GM11168 (cell line): ENCODE results near the gene CAMP.
"Not testable (repeated sequence)": the region's sequence is repeated elsewhere in the genome, so short reads cannot be mapped to it uniquely, and the experiment has no call there.

Source experiments
- in situ Hi-C: fragments of 300-500 bp; cut with MboI; formaldehyde crosslinking; loops from one replicate; pipeline ENCODE4 v1.12.0; 2022; ENCODE audit warnings: low sequenced_read_pairs; ENCODE audit not compliant: unreplicated experiment

CAMP gene, protein sequence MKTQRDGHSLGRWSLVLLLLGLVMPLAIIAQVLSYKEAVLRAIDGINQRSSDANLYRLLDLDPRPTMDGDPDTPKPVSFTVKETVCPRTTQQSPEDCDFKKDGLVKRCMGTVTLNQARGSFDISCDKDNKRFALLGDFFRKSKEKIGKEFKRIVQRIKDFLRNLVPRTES

DNA sequence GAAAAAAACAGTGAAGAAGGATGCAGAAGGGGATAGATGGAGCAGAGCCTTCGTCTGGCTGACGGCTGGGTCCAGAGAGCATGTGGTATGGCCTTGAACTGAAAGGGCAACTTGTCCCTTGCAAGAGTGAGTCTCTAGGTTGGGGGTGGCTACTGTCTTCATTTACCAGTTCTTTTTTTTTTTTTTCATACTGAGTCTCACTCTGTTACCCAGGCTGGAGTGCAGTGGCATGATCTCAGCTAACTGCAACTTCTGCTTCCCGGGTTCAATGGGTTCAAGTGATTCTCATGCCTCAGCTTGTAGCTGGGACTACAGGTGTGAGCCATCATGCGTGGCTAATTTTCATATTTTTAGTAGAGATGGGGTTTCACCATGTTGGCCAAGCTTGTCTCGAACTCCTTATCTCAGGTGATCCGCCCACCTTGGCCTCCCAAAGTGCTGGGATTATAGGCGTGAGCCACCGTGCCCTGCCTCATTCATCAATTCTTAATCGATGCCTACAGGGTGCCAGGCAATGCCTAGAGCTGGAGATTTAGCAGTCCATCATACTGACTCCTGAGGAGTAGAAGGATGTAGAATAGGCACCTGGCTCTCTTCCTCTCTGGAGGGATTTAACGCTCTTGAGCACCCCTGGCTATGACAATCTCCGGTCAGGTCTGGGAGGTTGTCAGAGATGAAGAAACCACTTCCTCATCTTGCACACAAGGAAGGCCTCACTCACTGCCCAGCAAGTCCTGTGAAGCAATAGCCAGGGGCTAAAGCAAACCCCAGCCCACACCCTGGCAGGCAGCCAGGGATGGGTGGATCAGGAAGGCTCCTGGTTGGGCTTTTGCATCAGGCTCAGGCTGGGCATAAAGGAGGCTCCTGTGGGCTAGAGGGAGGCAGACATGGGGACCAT lies at the start of gene CAMP:
Gene CAMP, plus strand, starts transcription at position 880 of the 898 bp plus-strand sequence. Its CDS starts 17 bp downstream, at position 897.
- in situ Hi-C loops, result no loop called here

DNA sequence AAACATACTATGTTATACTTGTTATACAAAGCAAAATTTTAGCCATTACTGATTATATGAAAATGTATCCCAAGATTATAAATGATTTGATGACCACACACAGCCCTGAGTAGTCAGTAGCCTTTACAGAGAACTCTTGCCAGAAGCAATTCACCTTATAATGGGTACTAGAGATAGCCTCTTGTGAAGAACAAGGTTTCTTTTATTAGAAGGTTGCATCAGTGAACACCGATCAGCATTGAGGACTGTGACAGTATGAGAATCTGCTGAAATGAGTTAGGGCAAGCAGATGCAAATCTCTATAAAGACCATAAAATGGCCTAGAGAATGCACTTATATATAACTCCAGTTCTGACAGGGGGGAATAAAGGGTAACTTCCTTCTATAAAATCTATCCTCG lies 45.2 kb upstream of the CAMP start:
- in situ Hi-C loops, result no loop called here

DNA sequence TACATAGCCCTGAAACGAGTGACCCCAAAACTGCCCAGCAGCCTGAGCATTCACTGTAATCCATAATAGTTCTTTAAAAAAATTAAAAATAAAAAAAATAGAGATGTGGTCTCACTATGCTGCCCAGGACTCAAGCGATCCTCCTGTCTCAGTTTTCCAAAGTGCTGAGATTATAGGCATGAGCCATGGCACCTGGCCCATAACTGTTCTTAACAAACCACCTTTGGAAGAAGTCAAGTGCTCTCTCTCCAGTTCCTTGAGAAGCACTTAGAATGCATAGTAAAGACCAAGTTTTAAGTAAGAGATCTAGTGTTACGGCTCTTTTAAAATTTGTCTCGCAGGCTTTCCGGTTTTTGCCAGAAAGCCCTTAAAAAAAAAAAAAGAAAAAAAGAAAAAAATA lies 43.3 kb upstream of the CAMP start:
- in situ Hi-C loops, result no loop called here

DNA sequence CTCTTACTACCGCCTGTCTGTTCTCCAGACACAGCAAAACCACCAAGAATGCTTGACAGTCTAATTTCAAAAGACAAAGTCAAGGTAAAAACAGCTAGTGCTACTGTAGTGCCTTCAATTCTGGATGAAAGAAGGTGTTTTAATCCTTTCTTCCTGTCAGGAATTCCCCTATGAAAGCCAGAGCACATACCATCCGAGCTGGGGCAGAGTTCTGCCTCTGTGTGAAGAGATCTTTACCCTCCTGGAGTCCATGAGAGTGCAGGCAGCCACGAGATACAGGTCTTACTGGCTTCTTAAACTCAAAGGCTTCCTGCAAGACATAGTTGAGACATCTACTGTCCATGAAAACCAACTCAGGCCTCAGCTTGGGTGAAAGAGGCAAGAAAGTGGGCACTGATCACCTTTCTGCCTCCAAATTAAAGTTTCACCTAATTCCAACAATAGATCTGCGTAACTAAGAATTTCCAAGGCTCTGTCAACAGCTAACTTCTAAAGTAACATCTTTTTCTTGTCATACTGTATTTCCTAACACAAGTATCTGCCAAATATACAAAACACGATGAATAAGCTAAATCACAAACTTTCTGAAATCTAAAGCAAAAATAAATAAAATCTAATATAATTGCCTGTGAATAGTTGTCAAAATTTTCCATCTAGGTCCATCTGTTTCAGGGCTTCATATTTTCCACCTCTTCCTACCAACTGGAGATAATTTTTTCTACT lies 42.6 kb upstream of the CAMP start:
- in situ Hi-C loops, result no loop called here

DNA sequence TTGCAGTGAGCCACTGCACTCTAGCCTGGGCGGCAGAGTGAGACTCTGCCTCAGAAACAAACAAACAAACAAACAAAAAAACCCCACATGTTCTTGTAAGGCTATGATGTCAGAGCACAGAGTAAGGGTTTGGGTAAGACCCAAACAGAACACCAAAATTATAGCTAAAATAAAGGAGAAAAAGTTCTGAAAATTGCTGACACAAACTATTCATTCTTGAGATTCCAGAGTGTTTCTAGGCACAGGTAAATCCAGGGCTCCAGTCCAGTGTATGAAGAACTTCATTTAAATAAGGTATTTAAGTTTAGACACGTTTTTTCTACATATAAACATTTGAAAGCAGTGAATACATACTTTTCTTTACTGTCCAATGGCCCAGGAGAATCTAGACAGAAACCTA lies 39.0 kb upstream of the CAMP start:
- in situ Hi-C loops, result no loop called here

DNA sequence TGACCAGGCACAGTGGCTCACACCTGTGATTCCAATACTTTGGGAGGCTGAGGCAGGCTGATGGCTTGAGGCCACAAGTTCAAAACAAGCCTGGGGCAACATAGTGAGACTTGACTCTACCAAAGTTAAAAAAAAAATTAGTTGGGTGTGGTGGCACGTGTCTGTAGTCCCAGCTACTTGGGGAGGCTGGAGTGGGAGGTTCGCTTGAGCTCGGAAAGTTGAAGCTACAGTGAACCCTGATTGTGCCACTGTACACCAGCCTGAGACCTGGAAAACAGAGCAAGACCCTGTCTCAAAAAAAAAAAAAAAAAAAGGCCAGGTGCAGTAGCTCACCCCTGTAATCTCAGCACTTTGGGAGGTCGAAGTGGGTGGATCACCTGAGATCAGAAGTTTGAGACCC lies 38.2 kb upstream of the CAMP start:
- in situ Hi-C loops, result no loop called here

DNA sequence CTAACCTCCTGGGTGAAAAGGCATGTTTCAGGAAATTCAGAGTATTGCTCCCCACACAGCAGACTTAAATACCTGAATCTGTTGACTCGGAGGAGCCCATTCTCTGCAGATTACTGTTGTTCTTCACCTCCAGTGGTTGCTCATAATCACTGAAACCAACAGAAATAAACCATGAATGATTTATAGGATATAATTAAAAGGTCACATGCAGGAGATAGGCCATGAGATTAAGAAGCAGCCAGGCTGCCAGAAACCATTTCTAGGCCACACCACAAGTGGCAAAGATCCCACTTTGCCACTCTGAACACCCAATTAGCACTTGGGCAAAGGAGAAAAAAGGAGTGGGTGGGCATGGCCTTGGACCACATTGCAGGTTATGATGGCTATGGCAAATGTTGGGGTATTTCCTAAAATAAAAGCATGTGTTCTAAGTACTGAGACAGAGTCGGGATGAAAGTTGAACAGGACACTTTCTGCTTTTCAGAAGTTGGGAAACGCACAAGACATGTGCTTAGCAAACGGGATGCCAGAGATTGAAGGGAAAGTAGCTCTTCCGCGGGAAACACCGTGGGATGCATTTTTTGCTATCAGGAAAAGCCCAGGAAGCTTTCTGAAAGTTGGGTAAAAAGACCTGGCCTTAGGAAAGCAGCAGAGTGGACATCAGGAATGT lies 36.5 kb upstream of the CAMP start:
- in situ Hi-C loops, result no loop called here

DNA sequence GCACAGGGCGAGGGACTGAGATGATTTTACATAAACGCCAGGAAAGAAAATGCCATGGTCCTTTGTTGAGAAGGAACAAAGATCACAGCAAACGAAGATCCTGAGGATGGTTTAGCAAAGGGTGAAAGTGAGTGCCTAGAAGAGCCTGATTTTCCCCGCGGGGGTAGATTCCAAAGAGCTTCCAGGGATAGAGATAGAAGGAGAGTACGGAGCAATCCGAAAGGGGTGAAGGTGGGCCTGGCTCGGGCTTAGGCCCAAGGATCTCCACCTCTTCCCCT lies 36.1 kb upstream of the CAMP start:
- in situ Hi-C loops, result no loop called here

DNA sequence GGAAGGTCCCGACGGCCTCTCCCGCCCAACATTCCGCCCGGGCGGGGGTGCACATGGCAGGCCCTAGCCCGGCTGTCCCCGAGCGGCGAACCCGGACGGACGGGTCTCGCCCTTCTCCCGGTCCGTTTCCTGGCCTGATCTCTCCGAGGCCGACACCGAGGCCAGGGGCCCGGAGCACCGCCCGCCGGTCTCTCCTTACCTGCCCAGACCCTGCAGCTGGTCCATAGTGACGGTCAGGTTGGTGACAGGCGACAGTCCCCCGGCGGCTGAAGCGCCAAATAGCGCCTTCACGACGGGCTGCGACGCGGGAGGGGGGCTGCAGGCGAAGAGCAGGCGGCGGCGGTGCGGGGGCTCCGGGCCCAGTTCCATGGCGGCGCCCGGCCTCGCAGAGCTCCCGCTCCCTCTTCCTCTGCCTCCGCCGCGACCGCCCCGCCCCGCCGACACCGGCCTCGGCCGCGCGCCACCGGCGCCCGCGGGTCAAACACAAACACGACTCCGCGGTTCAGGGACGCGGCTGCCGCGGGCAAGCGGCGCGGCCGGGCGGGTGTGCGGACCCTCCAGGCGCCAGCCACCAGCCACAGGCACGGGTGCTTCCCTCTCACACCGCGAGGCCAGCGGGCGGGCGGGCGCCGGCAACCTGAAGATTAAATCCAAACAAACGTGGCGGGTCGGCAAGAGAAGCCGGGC lies 35.6 kb upstream of the CAMP start:
- in situ Hi-C loops, result no loop called here

DNA sequence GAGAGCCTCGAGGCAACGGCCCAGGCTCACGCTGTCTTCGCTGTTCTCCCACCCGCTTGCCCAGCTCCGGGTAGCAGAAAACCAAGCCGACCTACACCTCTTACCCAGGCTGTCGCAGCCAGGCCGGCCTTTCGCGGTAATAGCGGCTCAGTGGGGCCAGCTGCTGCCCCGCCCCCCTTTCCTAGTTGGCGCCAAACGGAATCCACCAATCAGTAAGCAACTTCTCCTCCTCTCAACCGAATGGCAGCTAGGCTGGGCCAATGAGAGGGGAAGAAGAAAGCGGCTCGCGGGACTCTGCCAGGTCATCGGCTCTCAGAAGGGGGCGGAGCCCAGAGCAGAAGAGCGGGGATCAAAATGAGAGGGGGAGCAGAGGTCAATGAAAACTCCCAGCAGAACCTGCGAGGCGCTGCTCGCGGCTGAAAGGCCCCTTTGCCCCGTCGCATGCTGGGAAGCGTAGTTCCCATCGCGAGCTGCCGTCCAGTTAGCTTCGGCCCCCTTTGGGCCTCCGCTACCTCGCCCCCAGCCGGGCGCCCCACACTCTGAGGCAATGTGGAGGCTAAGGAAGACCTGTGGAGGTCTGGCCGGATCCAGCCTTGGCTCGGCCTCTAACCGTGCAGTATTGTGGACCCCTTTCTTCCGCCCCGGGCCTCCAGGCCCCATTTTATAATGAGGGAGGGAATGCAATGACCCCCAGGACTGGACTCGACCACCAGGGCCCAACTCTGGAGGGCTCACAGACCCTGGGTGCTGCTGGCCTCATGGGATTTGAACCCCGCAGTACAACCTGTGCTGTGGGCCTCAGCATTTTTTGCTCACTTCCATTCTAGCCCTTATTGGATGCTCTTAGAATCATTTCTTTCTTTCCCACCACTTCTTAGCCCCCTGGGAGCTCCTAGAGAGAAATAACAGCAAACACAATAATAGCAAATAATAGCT lies 34.8 kb upstream of the CAMP start, which contains the start of gene CDC25A:
Gene CDC25A, minus strand, starts transcription at position 152 of the 936 bp plus-strand sequence. CDS start 470 bp downstream, outside the sequence.
- in situ Hi-C loops, result no loop called here

DNA sequence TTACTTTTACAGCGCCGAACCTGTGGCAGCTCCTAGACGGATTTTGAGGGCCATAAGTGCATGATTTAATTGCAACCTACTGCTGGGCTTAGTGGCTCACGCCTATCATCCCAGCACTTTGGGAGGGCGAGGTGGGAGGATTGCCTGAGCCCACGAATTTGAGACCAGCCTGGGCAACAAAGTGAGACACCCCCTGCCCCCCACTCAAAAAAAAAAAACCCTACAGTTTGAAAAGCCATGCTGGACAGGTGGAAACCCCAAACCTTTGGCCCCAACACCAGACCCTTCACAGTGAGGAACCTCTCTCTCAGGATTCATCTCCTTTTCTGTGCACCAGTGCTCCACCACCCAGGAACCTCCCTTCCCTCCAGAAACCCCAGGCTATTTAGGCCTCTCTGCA lies 34.0 kb upstream of the CAMP start:
- in situ Hi-C loops, result no loop called here

DNA sequence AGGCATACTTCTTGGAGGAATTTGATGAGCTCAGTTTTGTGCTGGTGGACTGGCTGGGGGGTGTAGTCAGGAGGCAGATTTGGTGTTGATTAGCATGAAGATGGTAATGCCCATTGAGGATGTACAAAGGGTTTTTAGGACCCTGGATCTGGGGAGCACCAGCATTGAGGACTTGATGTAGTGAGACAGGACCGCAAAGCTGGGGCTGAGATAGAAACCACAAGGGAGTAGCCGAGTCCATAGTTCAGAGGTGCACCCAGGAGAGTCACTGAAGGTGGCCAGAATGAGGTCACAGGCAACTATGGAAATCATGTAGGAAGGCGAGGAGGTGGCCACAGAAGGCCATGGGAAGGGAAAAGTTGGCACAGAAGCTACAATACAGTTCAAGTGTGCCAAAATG lies 32.4 kb upstream of the CAMP start:
- in situ Hi-C loops, result no loop called here

DNA sequence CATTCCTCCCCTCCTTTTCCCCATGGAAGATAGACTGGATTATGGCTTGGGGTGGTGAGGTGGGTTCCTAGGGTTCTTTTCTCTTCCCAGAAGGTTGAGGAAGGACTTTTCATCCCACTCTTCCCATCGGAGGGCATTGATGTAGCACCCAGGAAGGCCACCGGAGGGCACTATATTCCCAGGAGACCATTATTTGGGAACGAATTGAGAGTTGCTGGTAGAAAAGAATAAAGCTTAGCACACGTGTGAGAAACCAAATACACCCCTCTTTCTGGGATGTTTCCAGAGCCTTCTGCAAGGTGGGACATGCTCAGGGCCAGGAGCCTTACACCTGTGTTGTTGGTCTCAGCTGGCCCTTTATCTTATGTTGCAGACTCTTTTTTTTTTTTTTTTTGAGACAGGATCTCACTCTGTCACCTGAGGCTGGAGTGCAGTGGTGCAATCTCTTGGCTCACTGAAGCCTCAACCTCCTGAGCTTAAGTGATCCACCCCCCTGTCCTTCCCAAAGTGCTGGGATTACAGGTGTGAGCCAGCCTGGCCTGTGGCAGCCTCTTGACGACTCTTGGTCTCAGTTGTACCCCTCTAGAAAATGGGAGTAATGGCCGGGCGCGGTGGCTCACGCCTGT lies 28.7 kb upstream of the CAMP start:
- in situ Hi-C loops, result no loop called here

DNA sequence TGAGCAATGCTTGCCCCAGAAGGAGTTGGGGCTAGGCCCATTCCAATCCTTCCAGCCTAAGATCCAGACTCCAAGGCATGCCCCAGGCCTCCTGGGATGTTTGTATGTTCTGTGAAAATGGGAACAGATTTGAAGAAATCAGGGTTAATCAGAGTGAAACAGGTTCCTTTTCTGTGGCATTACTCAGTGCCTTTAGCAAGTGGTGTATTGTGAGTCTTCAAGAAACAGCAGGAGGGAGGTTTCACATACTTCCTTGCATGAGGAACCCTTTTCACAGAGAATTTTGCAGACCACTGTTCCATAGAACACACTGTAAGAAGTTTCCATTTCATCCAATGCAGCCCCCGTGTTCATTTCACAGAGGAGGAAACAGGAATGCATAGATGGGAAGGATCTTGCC lies 26.7 kb upstream of the CAMP start:
- in situ Hi-C loops, result no loop called here

DNA sequence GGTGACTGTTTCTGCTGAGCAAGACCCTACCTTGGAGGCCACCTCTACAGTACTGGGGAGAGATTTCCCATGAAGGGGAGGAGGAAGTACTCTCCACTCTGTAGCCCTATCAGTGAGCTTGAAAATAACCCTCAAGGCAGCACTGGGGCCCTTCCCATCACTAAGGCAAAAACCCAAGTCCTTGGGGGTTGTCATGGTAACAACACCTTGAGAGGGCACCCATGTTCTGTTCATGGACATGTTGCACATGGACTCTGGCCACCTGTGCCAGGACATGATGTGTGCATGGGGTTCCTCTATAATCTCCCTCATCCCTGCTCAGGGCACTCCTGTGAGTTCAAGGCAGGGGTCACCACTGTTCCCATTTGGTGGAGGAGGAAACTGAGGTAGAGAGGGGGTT lies 24.2 kb upstream of the CAMP start:
- in situ Hi-C loops, result no loop called here

DNA sequence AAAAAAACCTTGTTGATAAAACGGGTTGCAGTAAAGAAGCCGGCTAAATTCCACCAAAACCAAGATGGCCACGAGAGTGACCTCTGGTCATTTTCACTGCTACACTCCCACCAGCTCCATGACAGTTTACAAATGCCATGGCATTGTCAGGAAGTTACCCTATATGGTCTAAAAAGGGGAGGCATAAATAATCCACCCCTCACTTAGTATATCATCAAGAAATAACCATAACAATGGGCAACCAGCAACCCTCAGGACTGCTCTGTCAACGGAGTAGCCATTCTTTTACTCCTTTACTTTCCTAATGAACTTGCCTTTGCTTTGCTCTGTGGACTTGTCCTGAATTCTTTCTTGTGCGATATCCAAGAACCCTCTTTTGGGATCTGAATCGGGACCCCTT lies 20.7 kb upstream of the CAMP start:
- in situ Hi-C loops, result no loop called here

DNA sequence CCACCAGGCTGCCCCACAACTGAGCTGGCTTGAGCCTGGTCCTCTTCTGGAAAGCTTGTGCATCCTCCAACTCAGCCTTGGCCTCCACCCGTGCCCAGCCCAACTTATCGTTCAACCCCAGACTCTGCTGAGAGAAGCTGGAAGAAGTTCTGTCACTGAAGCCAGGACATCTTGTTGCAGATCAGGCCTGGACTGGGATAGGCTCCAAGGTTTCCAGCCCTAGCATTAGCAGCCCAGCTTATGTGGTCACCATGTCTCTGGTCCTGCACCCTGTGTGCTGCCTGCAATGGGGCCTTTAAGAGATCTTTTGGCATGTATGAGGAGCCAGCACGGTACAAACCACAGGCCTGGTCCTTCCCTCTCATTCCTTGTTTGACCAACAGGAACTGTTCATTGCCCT lies 15.2 kb upstream of the CAMP start:
- in situ Hi-C loops, result no loop called here

DNA sequence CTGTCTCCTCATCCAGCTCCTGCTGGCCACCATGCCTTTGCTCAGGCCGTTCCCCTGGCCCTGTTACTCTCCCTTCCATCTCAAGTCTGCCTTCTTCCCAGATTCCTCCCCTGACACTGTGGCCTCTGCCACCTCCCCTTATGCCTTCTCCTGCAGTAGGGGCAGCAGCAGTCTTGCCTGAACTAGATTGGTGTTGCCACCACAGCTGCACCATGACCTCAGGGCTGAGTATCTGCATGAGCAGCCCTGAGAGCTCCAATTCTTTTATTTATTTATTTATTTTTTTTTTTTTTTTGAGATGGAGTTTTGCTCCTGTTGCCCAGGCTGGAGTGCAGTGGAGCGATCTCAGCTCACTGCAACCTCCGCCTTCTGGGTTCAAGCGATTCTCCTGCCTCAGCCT lies 13.8 kb upstream of the CAMP start:
- in situ Hi-C loops, result no loop called here

DNA sequence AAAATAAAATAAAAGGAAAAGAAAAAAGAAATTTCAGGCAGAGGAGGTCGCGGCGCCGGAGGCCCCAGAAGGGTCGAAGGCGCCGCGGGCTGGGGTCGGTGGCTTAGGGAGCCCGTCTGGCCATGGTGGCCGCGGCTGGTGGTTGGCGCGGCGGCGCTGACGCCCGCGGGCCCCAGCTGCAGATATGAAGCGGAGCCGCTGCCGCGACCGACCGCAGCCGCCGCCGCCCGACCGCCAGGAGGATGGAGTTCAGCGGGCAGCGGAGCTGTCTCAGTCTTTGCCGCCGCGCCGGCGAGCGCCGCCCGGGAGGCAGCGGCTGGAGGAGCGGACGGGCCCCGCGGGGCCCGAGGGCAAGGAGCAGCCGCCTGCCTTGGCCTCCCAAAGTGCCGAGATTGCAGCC lies 12.8 kb upstream of the CAMP start:
- in situ Hi-C loops, result not testable (repeated sequence)
